Calu3 (cell line): ENCODE data around the gene SGCA. TPM values are rescaled to one million over a fixed set of nuclear protein-coding genes. Genes with fewer than 3 reads are reported as not detected.

Experiments
- BruUV-seq: library from RNA; stranded (reverse); fragments of 400-500 nt; replicated peaks from 2 replicates; lab custom pipeline; 2021; lab: Mats Ljungman, UMichigan
- CTCF ChIA-PET: fragments of 300-600 bp; sonication (Branson Sonifier 250); formaldehyde crosslinking; loops from one replicate; lab custom pipeline; 2022; ENCODE audit warnings: antibody characterized with exemption; lab: Charles Lee
- DNase-seq: peaks from one replicate; pipeline ENCODE4 v3.0.0; 2022
- H3K27ac Mint-ChIP-seq: one replicate; pipeline ENCODE4 v1.8.0; 2022; ENCODE audit warnings: mixed read lengths; ENCODE audit not compliant: unreplicated experiment
- H3K27me3 Mint-ChIP-seq: one replicate; pipeline ENCODE4 v1.8.0; 2022; ENCODE audit warnings: mixed read lengths; ENCODE audit not compliant: unreplicated experiment
- H3K36me3 Mint-ChIP-seq: one replicate; pipeline ENCODE4 v1.8.0; 2022; ENCODE audit warnings: mild to moderate bottlenecking, moderate library complexity, mixed read lengths; ENCODE audit not compliant: insufficient read depth, unreplicated experiment
- H3K4me1 Mint-ChIP-seq: one replicate; pipeline ENCODE4 v1.8.0; 2022; ENCODE audit warnings: mild to moderate bottlenecking, low read depth, mixed read lengths; ENCODE audit not compliant: unreplicated experiment
- H3K4me3 Mint-ChIP-seq: one replicate; pipeline ENCODE4 v1.8.0; 2022; ENCODE audit warnings: mild to moderate bottlenecking, low read depth, moderate library complexity, mixed read lengths; ENCODE audit not compliant: unreplicated experiment
- H3K9me3 Mint-ChIP-seq: one replicate; pipeline ENCODE4 v1.8.0; 2022; ENCODE audit warnings: low read depth, mixed read lengths; ENCODE audit not compliant: unreplicated experiment
- intact Hi-C: fragments of 100-400 bp; cut with micrococcal nuclease; formaldehyde crosslinking; loops from one replicate; pipeline ENCODE4 v1.10.0; 2022; ENCODE audit not compliant: unreplicated experiment
- total RNA-seq: library from RNA; stranded (reverse); gene quantifications from 2 replicates; pipeline ENCODE4 v1.2.3, GENCODE V29; 2022
- TF ChIP-seq, protein P1 (sequence below): fragments of 200-600 bp; IDR thresholded peaks from one replicate; pipeline ENCODE4 v1.8.0; 2022; ENCODE audit warnings: antibody characterized with exemption; ENCODE audit not compliant: unreplicated experiment

Gene SGCA
- total RNA-seq, 1 experiment from 2014 or later, result not detected

- BruUV-seq, result no TSS peak
- Mint-ChIP-seq H3K27ac (no peak overlapping the region), H3K36me3 (peaks cover 6% of the 10 kb centered on the region), H3K9me3 (no peaks in the 10 kb centered on the region), H3K4me1 (peaks cover 23% of the 10 kb centered on the region), H3K4me3 (no peak overlapping the region), H3K27me3 (peaks cover 81% of the 10 kb centered on the region)
- intact Hi-C loops, result no loop called here
- CTCF ChIA-PET, result interaction anchor here (0.6 kb wide), 1 partner anchor 129 kb away, joined by 3 read pairs; no protein-coding TSS in a partner anchor
- TF ChIP-seq, protein P1, sequence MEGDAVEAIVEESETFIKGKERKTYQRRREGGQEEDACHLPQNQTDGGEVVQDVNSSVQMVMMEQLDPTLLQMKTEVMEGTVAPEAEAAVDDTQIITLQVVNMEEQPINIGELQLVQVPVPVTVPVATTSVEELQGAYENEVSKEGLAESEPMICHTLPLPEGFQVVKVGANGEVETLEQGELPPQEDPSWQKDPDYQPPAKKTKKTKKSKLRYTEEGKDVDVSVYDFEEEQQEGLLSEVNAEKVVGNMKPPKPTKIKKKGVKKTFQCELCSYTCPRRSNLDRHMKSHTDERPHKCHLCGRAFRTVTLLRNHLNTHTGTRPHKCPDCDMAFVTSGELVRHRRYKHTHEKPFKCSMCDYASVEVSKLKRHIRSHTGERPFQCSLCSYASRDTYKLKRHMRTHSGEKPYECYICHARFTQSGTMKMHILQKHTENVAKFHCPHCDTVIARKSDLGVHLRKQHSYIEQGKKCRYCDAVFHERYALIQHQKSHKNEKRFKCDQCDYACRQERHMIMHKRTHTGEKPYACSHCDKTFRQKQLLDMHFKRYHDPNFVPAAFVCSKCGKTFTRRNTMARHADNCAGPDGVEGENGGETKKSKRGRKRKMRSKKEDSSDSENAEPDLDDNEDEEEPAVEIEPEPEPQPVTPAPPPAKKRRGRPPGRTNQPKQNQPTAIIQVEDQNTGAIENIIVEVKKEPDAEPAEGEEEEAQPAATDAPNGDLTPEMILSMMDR, result no peak
- DNase-seq, result no peak
Measured at GRCh38 chr17:50125420-50125997, 40.3 kb upstream of the SGCA start.

GRCh38 chr17:50127697-50128361 lies 38.0 kb upstream of the SGCA start:
- no TSS peak for BruUV-seq
- H3K36me3 Mint-ChIP-seq, result peaks cover 6% of the 10 kb centered on the region
- H3K27ac Mint-ChIP-seq, result peak overlapping the region; percentile 10
- peaks cover 73% of the 10 kb centered on the region for H3K27me3 Mint-ChIP-seq
- intact Hi-C loops, result no loop called here
- DNase-seq, result peak; percentile 26
- CTCF ChIA-PET, result interaction anchor here (0.7 to 1.5 kb wide), 2 partner anchors 13 to 26 kb away, joined by 3 to 8 read pairs; no protein-coding TSS in a partner anchor
- TF ChIP-seq, protein P1, result no peak
- H3K9me3 Mint-ChIP-seq, result no peaks in the 10 kb centered on the region
- no peak overlapping the region for H3K4me3 Mint-ChIP-seq
- H3K4me1 Mint-ChIP-seq, result peaks cover 23% of the 10 kb centered on the region

DNA sequence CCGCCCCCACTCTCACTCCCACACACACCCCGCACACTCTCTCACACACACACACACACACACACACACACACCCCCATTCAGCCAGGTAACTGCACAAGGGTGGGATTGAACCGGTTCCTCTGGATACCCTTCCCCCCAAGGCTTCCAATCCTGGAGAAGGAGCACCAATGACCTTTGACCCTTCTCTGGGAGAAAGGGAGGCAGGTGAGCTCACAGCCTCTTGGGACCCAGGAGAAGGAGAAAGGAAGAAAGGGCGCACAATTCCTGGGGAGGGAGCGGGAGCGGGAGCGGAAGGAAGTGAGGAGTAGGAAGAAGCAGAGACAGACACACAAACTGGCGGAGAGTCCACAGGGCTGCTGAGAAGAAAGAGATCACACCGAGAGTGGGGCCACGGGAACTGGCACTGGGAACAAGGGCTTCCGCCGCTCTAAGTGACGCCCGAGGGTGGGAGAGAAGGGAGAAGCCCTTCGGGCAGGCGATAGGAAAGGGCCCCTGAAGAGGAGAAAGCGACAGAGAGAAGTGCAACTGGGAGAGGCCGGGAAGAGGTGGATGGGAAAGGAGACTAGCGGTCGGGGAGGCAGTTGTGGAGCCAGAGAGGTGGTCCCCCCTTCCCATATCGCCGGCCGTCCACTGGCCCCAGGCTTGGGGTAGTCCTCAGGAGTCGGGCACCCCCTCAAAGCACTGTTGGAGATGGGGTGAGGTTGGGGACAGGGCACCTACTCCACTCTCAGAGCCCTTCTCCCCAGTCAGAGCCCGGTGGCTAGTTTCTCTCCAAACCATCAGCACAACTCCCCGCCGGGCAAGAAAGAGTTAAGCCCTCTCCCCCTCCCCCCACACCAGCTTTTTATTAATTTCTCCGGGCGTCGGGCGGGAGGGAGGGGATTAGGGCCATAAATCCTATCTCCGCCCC lies 37.1 kb upstream of the SGCA start:
- H3K9me3 Mint-ChIP-seq, result no peaks in the 10 kb centered on the region
- peaks cover 64% of the 10 kb centered on the region for H3K27me3 Mint-ChIP-seq
- H3K27ac Mint-ChIP-seq, result peak overlapping the region; percentile 10
- peaks cover 23% of the 10 kb centered on the region for H3K4me1 Mint-ChIP-seq
- CTCF ChIA-PET, result no interaction called here
- H3K4me3 Mint-ChIP-seq, result peak overlapping the region; percentile 57
- TF ChIP-seq, protein P1, result no peak
- BruUV-seq, result no TSS peak
- peak; percentile 21 for DNase-seq
- H3K36me3 Mint-ChIP-seq, result peaks cover 11% of the 10 kb centered on the region
- intact Hi-C loops, result no loop called here

- CTCF ChIA-PET, result no interaction called here
- TF ChIP-seq, protein P1, result no peak
- H3K4me3 Mint-ChIP-seq, result peak overlapping the region; percentile 57
- no peaks in the 10 kb centered on the region for H3K9me3 Mint-ChIP-seq
- no peak for DNase-seq
- peaks cover 23% of the 10 kb centered on the region for H3K4me1 Mint-ChIP-seq
- peaks cover 63% of the 10 kb centered on the region for H3K27me3 Mint-ChIP-seq
- BruUV-seq, result no TSS peak
- intact Hi-C loops, result no loop called here
- peak overlapping the region; percentile 36 for H3K27ac Mint-ChIP-seq
- peaks cover 17% of the 10 kb centered on the region for H3K36me3 Mint-ChIP-seq
Measured at GRCh38 chr17:50129353-50129727, 36.5 kb upstream of the SGCA start.
